HG03095 (cell line): ENCODE results near the gene VPS45.
"Not testable (repeated sequence)": the region's sequence is repeated elsewhere in the genome, so short reads cannot be mapped to it uniquely, and the experiment has no call there.

ENCODE experiments used
- ATAC-seq: cut with Tn5 transposase; IDR thresholded peaks from one replicate; pipeline ENCODE4 v1.9.1; 2021; ENCODE audit warnings: moderate library complexity; ENCODE audit not compliant: unreplicated experiment

The VPS45 gene

DNA sequence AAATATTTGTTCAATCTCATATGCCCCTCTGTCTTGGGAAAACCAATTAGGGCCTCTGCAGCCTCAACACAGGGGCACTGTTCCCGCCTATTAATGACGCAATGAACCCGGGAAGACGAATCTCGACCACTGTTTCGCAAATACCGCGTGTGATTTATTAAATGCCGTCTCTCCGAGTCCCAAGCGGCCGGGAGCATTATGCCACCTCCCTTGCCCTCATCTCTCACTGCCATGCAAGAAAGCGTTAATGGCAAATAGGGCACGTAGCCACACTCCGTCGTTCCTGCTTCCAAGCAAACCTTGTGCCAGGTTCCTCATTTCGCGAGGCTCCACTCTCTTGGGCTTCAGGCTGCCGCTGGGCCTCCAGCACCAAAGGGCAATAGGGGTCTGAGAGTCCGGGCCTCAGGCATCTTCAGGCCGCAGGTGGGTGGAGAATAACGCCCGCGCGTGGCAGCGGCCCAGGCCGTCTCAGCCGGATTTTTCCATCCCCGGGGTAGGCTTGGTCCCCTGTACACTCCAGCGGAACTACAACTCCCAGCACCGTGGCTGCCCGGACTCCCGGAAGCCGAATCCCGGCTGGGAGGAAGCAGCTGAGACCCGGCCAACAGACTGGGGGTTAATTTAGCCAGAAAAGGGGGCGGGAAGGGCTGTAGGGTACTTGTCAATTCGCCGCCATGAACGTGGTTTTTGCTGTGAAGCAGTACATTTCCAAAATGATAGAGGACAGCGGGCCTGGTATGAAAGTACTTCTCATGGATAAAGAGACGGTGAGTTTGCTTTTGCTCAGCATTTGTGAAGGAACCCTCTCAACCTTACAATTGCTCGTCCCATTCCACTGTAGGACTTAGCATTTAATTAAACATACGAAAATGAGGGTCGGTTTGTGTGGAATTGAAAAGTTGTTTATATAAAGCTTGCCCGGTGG, at the start of gene VPS45:
VPS45 (plus strand) TSS at position 593 of the 925 bp plus-strand sequence; CDS start at position 675, 82 bp downstream.
- peak; percentile 91 for ATAC-seq

GRCh38 chr1:150018165-150018564, 49.4 kb upstream of the VPS45 start:
- no peak for ATAC-seq

- no peak for ATAC-seq
Measured at GRCh38 chr1:150020711-150021110, 46.9 kb upstream of the VPS45 start.

DNA sequence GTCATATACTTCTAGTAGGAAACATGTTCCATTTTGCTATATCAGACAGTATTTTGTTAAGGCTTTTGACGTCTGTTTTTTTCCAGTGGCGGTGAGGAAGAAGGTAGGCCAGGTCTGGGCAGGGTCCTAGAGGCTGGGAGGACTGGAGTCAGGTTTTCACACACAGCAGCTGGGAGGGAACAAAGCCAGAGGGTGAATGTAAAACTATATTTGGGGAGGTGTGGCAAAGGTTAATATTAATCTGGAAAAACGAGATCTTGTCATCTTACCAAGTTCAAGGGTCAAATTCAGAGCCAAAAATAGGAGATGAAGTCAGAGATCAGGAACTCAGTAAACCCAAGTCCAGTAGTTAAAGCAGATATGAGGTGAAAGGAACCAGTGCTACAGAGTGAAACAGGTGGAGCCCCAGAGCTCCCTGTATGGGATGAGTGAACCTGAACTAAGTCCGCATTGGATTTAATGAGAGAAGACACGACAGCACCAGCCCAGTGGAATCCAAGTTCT, 46.3 kb upstream of the VPS45 start:
- no peak for ATAC-seq

- ATAC-seq, result no peak
Measured at GRCh38 chr1:150022357-150022756, 45.2 kb upstream of the VPS45 start.

GRCh38 chr1:150024156-150024555, 43.4 kb upstream of the VPS45 start:
- ATAC-seq, result no peak

GRCh38 chr1:150028322-150028721, 39.3 kb upstream of the VPS45 start:
- no peak for ATAC-seq

DNA sequence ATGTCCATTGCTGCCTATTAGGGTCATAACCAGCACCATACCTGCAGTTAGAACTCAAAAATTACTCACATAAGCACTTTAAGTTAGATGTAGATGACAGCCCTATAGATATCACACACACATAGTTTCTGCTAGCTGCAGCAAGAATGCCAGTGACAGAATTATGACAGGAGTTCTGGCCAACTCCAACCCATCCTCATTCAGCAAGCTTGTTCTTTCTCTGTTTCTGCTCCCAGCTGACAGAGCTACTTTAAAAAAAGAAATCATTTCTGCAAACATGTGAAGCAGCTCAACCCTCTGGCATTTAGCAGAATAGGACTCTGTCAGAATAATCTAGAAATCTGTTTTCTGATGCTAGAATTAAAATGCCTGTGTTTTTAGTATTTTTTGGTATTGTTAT, 33.2 kb upstream of the VPS45 start:
- ATAC-seq, result no peak

DNA sequence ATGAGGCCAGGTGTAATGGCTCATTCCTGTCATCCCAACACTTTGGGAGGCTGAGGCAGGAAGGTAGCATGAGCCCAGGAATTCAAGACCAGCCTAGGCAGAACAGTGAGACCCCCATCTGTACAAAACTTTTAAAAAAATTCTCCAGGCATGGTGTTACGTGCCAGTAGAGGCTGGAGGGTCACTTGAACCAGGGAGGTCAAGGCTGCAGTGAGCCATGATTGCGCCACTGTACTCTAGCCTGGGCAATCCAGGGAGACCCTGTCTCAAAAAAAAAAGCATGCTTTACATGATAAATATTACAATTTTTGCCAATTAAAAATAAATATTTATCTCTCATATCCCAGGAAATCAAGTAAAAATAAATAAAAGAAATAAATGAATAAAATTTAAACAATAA, 17.6 kb upstream of the VPS45 start:
- no peak for ATAC-seq

GRCh38 chr1:150051089-150051373, 16.5 kb upstream of the VPS45 start:
- ATAC-seq, result no peak

GRCh38 chr1:150051905-150052412, 15.6 kb upstream of the VPS45 start:
- not testable (repeated sequence) for ATAC-seq

DNA sequence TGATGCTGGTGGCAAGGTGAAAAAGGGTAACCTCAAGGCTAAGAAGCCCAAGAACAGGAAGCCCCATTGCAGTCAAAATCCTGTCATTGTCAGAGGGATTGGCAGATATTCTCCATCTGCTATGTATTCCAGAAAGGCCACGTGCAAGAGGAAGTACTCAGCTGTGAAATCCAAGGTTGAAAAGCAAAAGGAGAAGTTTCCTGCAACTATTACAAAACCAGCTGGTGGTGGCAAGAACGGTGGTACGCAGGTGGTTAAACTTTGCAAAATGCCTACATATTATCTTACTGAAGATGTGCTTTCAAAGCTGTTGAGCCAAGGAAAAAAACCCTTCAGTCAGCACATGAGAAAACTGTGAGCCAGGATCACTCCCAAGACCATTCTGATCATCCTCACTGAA, 13.7 kb upstream of the VPS45 start:
- ATAC-seq, result no peak

GRCh38 chr1:150055507-150055906, 12.1 kb upstream of the VPS45 start:
- ATAC-seq, result not testable (repeated sequence)

GRCh38 chr1:150056407-150056806, 11.2 kb upstream of the VPS45 start:
- no peak for ATAC-seq

DNA sequence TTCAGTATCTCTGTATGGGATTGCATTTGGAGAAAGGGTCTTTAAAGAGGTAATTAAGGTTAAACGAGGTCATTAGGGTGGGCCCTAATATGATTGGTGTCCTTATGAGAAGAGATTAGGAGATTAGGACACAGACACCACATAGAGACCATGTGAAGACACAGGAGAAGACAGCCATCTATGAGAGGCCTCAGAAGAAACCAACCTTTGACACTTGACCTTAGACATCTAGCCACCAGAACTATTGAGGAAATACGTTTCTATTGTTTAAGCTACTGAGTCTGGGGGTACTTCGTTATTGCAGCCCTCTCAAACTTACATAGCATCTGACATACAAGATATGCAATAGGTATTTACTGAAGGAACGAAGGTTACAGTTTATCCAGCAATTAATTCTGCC, 7.3 kb upstream of the VPS45 start:
- ATAC-seq, result no peak

- ATAC-seq, result no peak
Measured at GRCh38 chr1:150061632-150062101, 5.9 kb upstream of the VPS45 start.

DNA sequence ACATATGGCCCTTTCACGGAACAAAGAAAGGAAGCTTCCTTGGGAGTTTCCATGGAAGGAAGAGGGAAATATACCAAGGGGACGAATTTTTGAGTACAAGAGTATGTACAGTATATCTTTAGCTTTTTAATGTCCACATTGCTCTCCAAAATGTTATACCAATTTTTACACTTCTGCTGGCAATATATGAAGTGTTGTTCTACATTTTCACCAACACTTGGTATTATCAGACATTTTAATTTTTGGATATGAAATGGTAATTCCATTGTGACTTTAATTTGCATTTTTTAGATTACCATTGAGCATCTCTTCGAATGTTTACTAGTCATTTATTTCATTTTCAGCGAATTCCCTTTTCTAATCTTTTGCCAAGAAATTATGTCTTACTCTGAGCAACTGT, 5.5 kb upstream of the VPS45 start:
- ATAC-seq, result no peak

DNA sequence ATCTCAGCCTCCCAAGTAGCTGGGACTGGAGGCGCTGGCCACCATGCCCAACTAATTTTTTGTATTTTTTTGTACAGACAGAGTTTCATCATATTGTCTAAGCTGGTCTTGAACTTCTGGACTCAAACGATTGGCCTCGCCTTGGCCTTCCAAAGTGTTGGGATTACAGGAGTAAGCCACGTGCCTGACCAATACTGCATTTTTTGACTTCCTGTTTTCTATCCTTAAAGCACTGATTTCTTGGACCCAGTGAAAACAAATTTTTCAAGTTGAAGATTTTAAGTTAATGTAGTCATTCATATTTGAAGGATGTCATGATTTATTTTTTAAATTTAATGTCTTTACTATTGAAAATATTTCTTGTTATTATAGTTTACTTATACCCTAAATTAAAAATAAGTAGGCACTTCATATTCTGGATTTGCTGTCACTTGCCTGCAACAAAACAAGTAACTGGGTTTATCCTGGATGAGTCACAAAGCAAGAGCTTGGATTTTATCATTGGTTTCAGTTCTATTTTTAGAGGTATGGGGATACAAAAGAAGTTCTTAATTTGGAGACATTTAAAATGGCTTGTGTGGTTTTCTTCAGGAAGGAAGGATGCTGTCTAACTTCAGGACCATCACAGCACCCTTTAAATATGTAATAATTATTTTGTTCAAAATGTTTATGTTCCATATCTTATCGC, 2.2 kb upstream of the VPS45 start:
- ATAC-seq, result no peak

- ATAC-seq, result no peak
Measured at GRCh38 chr1:150066328-150066727, 1.2 kb upstream of the VPS45 start.

DNA sequence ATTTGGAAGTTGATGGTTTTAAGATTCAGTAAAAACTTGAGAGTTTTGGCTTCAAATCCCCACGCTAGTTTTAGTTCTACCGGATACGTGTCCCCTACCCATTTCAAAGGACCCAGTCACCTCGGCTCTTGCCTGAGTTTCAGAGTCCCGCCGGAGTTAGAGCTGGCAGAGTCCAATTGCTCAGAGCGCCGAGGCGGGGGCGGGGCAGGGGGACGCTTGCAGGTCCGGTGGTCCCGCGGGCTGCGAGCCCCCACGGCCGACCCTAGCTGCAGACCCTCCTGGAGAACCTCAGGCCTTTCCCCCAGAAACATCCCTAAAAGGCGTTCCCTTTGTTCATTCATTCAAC, 765 bp upstream of the VPS45 start:
- peak; percentile 27 for ATAC-seq

DNA sequence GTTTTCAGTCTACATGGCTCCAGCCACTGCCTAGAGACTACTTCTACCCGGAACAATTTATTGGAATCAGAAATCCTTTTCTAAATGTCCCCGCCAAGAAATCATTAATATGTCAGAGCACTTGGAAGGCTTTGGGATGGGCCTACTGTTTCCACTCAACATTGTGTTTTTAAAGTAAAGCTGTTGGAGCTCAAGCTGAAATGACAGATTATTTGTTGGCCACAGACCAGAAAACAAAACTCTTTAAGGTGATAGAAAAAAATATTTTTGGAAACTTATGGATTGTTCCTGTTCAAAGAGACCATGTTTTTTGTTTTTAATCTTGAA, 496 bp downstream of the VPS45 start:
- no peak for ATAC-seq

- no peak for ATAC-seq
Measured at GRCh38 chr1:150069923-150070322, 2.3 kb downstream of the VPS45 start.
